Mucosa of stomach (tissue), 1 donor: ENCODE measurements around the gene DCP2.

Source experiments
- H3K27me3 ChIP-seq: one replicate; pipeline ENCODE4 v1.7.0; 2013; ENCODE audit warnings: mild to moderate bottlenecking, low read length; ENCODE audit not compliant: control insufficient read depth, insufficient read depth
- H3K36me3 ChIP-seq: one replicate; pipeline ENCODE4 v1.7.0; 2013; ENCODE audit warnings: low read length; ENCODE audit not compliant: control insufficient read depth, insufficient read depth
- H3K4me1 ChIP-seq: one replicate; pipeline ENCODE4 v1.7.0; 2013; ENCODE audit warnings: mild to moderate bottlenecking, low read length; ENCODE audit not compliant: control insufficient read depth, insufficient read depth
- H3K4me3 ChIP-seq: one replicate; pipeline ENCODE4 v1.7.0; 2013; ENCODE audit warnings: low read length
- H3K9ac ChIP-seq: one replicate; pipeline ENCODE4 v1.7.0; 2013; ENCODE audit warnings: mild to moderate bottlenecking, low read length, moderate library complexity
- H3K9me3 ChIP-seq: one replicate; pipeline ENCODE4 v1.7.0; 2013; ENCODE audit warnings: mild to moderate bottlenecking, low read length, moderate library complexity; ENCODE audit not compliant: control insufficient read depth
- donor health status: Pancreatic carcinoma.

The DCP2 gene

DNA sequence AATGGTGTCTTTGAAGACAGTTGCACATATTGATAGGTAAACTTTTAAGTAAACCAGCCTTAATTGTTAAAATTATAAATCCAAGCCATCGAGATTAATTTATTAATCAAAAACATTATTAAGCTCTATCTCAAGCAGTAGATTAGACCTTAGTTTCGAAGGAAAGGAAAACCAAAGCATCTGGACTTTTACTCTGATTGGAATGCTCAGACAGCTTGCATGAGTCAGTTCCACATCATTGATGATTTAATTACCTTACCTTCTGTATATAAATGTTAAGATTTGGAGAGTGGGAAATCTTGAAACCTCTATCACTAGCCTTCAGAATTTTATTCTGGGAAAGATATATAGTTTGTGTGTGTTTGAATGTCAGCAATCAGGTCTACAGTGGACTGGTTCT lies 23.9 kb downstream of the DCP2 start:
- Histone ChIP-seq H3K36me3 (no peaks in the 10 kb centered on the region), H3K4me3 (no peak overlapping the region), H3K27me3 (no peaks in the 10 kb centered on the region), H3K9me3 (no peaks in the 10 kb centered on the region), H3K4me1 (peaks cover 7% of the 10 kb centered on the region), H3K9ac (no peak overlapping the region)

DNA sequence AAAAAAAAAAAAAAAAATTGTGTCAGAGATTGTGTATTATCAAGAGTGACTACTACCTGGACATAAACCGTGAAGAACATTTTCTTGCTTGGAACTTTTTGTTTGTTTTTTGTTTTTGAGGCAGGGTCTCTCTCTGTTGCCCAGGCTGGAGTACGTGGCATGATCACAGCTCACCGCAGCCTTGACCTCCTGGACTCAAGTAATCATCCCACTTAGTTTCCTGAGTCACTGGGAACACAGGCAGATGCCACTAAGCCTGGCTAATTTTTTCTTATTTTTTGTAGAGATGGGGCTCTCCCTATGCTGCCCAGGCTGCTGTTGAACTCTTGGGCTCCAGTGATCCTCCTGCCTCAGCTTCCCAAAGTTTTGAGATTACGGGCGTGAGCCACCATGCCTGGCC lies 25.8 kb downstream of the DCP2 start:
- Histone ChIP-seq H3K36me3 (no peaks in the 10 kb centered on the region), H3K9ac (no peak overlapping the region), H3K9me3 (no peaks in the 10 kb centered on the region), H3K27me3 (no peaks in the 10 kb centered on the region), H3K4me3 (no peak overlapping the region), H3K4me1 (peaks cover 4% of the 10 kb centered on the region)

DNA sequence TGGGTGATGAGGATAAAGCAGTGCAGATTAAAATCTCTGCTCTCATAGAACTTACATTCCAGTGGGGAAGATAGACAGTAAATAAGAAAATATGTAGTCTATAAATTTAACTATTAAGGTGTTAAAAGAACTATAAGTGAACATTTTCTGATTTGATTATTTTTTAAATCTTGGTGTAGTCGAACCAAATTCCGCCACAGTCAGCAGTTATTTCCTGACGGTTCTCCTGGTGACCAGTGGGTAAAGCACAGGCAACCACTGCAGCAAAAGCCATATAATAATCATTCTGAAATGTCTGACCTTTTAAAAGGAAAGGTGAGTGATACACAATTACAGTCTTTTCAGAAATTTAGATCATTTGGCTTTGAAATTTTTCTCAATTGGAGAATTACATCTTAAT lies 27.2 kb downstream of the DCP2 start:
- Histone ChIP-seq H3K9me3 (no peaks in the 10 kb centered on the region), H3K4me3 (no peak overlapping the region), H3K36me3 (no peaks in the 10 kb centered on the region), H3K4me1 (peaks cover 3% of the 10 kb centered on the region), H3K9ac (no peak overlapping the region), H3K27me3 (no peaks in the 10 kb centered on the region)

DNA sequence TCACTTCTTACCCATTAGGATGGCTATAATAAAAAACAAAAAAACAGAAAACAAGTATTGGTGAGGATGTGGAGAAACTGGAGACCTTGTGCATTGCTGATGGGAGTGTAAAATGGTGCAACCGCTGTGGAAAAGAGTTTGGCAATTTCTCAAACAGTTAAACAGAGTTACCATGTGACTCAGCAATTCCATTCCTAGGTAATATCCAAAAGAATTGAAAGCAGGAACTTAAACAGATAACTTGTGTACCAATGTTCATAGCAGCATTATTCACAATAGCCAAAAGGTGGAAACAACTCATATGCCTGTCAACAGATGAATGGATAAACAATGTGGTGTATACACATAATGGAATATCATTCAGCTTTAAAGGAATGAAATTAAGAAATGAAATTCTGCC lies 28.9 kb downstream of the DCP2 start:
- H3K4me3 ChIP-seq = no peak overlapping the region
- no peak overlapping the region for H3K9ac ChIP-seq
- H3K36me3 ChIP-seq = no peaks in the 10 kb centered on the region
- no peaks in the 10 kb centered on the region for H3K9me3 ChIP-seq
- H3K4me1 ChIP-seq = no peaks in the 10 kb centered on the region
- no peaks in the 10 kb centered on the region for H3K27me3 ChIP-seq

DNA sequence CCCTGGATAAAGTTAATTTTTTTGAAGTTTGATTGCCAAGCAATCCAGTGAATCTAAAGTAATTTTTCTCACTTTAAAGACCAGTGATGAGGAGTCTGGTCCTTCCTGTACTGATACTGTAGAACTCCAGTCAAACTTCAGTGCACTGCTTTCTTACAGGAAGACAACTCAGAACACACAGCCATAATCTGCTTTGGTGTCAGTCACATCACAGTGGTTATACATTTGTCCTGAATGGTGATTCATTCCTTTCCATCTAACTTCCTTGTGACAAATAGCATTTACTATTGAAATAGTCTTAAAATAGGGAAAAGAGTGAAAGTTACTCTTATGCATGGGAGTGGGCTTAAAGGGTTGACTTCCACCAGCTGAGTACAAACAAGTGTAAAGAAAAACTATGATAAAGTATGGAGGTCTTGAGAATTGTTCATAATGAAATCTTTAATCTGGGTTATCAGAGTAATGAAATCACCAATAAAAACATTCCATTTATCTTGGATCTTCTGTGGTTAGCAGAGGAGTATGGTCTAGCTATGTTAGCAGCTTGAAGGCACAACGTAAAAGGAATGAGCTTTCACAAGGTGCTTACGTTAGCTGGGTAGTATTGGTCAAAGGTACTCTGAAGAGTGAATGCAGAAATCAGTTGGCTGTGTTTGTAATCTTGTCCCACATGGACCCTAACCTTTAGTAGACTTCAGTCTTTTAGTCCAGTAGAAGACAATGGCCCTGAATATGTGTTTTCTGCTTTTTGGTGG lies 41.5 kb downstream of the DCP2 start:
- no peaks in the 10 kb centered on the region for H3K27me3 ChIP-seq
- H3K36me3 ChIP-seq = no peaks in the 10 kb centered on the region
- H3K9me3 ChIP-seq = no peaks in the 10 kb centered on the region
- H3K4me3 ChIP-seq = no peak overlapping the region
- no peak overlapping the region for H3K9ac ChIP-seq
- H3K4me1 ChIP-seq = peaks cover 22% of the 10 kb centered on the region

DNA sequence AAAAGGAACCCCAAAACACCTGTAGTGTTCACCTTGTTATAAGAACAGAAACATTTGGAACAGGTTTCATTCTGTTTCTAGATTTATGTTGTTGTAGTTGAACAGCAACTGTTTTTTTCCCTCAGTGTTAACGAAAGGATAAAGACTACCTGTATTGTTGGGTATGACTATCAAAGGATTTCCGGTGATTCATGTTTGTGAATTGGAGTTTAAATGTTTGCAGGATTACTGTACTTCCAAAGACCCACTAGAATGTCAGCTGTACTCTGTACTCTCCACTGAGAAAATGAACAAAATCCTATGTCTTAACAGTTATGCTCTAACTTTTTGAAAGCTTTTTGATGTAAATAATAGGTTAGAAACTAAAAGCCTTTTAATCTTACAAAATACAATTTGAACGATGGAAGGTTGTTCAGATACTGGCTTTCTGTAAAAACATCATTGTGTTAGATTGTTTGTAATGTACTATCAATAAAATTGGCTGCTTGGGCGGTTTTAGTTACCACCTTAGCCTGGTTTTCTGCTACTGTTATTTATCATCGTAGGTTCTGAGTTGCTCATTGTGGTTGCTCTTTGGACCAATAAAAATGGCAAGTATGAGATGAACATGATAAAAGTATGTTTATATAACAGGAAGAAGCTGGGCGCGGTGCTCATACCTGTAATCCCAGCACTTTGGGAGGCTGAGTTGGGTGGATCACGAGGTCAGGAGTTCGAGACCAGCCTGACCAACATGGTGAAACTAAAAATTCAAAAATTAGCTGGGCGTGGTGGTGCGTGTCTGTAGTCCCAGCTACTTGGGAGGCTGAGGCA lies 44.1 kb downstream of the DCP2 start:
- no peaks in the 10 kb centered on the region for H3K9me3 ChIP-seq
- H3K9ac ChIP-seq = no peak overlapping the region
- no peaks in the 10 kb centered on the region for H3K36me3 ChIP-seq
- no peak overlapping the region for H3K4me3 ChIP-seq
- H3K4me1 ChIP-seq = peaks cover 34% of the 10 kb centered on the region
- no peaks in the 10 kb centered on the region for H3K27me3 ChIP-seq

DNA sequence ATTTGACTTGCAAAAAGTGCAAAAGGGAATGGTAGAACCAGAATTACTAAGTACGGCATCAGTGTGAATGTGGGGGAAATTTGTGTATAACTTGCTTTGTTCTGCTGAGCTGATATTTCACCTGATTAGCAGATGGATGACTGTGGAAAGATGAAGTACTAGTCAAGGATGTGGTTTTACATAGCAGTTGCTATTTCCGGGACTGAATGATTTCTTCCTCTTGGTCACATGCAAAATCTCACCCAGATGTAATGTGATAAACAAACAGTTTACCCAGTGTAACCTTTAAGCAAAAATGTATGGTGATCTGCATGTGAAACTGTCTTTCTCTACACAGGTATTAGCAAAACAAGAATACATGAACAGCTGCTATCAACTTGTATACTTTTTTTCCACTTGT lies 46.1 kb downstream of the DCP2 start:
- H3K27me3 ChIP-seq = no peaks in the 10 kb centered on the region
- no peak overlapping the region for H3K9ac ChIP-seq
- H3K4me1 ChIP-seq = peaks cover 34% of the 10 kb centered on the region
- no peak overlapping the region for H3K4me3 ChIP-seq
- H3K36me3 ChIP-seq = no peaks in the 10 kb centered on the region
- H3K9me3 ChIP-seq = no peaks in the 10 kb centered on the region

DNA sequence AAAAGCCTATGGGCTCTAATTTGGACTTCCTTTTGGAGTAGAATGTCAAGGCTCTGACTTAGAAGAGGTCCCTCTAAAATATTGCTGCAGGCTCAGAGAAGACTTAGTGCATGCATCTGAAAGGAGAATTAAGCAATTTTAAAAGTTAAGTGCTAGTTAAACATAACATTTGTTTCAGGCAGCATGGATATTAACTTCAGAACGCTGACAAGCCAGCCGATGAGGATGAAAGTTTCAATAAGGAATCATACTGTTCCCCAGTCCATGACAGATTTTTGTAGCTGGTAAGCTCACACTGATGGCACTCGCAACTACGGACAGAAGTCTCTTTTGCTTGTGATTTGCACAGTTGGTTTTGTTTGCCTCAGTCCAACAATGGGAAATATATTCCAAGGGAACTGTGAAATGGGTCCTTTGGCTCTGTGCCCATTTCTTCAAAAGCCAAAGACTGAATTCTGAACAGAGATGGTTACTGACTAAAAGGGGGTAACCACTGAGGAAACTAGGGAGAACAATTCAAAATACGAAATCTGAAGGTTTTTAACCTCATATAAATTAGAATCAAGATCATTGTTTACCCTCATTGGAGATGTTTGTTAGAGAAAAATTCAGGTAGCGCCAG lies 47.6 kb downstream of the DCP2 start:
- H3K27me3 ChIP-seq = no peaks in the 10 kb centered on the region
- H3K36me3 ChIP-seq = no peaks in the 10 kb centered on the region
- peaks cover 34% of the 10 kb centered on the region for H3K4me1 ChIP-seq
- no peak overlapping the region for H3K4me3 ChIP-seq
- H3K9ac ChIP-seq = no peak overlapping the region
- no peaks in the 10 kb centered on the region for H3K9me3 ChIP-seq

DNA sequence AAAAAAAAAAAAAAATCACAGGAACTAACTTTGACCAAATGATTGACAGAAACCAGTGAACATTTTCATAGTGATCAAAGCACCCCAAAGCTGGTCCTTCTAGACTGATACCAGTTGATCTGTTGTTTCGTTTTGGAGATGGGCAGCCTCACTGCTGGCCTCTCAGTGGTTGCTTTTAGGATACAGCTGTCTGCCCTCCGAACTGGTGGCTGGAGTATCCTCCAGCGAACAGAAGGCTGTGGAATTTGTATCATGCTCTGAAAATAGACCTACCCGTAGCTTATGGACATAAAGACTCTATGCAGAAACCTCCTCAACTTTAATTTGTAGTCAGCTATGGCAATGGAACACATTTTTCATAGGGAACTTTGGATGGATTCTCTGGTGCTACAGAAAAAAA lies 49.0 kb downstream of the DCP2 start:
- Histone ChIP-seq H3K4me1 (peaks cover 34% of the 10 kb centered on the region), H3K9me3 (no peaks in the 10 kb centered on the region), H3K9ac (no peak overlapping the region), H3K36me3 (no peaks in the 10 kb centered on the region), H3K27me3 (no peaks in the 10 kb centered on the region), H3K4me3 (no peak overlapping the region)

DNA sequence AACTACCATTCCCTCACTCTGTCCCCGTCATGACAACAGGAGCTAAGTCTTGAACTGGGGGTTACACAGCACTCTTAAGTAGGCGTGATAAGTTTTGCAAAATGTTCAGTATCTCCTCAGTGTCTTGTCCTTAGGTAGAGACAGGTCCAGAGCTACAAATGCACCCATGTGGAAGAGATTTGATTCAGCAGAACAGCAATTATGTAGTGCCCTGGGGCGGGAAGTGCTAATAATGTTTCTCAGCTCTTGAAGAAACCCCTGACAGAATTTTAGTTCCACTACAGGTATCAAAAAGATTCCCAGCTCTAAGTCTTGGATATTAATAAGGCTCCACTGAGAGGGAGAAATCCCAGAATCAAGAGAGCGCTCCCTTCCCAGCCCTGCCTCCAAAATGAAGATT lies 49.6 kb downstream of the DCP2 start:
- H3K4me3 ChIP-seq = no peak overlapping the region
- H3K4me1 ChIP-seq = peaks cover 29% of the 10 kb centered on the region
- H3K9me3 ChIP-seq = no peaks in the 10 kb centered on the region
- H3K27me3 ChIP-seq = no peaks in the 10 kb centered on the region
- no peaks in the 10 kb centered on the region for H3K36me3 ChIP-seq
- H3K9ac ChIP-seq = no peak overlapping the region

DNA sequence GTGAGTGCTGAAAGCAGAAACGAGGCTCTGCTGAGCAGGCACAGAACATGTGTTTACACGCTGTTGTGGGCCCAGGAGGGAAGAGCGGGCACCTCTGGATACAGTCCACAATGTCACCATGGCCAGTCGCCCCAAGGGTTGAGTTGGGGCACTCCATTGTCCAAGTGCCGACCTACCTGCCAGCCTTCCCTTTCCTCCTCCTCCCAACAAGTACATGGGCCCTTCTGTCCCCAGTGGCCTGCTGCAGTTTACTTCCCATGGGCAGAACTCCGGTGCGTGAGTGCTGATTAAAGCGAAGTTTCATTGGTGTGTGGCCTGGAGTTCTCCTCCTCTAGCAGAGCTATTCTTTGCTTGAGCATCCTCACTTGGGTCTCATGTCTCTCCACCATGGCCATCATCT lies 50.4 kb downstream of the DCP2 start:
- Histone ChIP-seq H3K4me3 (no peak overlapping the region), H3K27me3 (no peaks in the 10 kb centered on the region), H3K36me3 (no peaks in the 10 kb centered on the region), H3K9me3 (no peaks in the 10 kb centered on the region), H3K4me1 (peaks cover 21% of the 10 kb centered on the region), H3K9ac (no peak overlapping the region)

DNA sequence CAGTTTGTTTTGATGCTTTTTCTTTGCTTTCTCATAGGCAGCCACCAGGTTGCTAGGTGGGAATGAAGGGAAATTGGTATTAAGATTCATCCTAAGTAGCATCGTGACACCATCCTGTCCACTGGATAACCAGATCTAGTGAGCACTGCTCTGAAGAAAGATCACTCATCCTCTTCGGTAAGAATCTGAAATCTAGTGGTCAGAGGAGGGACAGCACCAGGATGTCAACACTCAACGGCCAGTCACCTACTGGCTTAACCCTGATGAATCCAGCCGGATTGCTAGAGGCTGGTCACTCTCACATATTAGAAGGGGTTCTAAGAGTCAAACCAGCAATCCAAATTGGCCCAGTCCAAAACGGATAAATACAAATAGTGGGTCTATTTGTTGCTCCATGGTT lies 50.8 kb downstream of the DCP2 start:
- H3K4me3 ChIP-seq = no peak overlapping the region
- H3K27me3 ChIP-seq = no peaks in the 10 kb centered on the region
- H3K9ac ChIP-seq = no peak overlapping the region
- peaks cover 18% of the 10 kb centered on the region for H3K4me1 ChIP-seq
- H3K36me3 ChIP-seq = no peaks in the 10 kb centered on the region
- H3K9me3 ChIP-seq = no peaks in the 10 kb centered on the region
